GM12801 (cell line): ENCODE data around the gene NIM1K.

Experiments used
- TF ChIP-seq, protein P1 (sequence below): IDR thresholded peaks from one replicate; pipeline ENCODE4 v1.5.1; 2011; ENCODE audit warnings: control low read depth; ENCODE audit not compliant: insufficient read length; ENCODE audit errors: extremely low read depth

NIM1K gene

DNA sequence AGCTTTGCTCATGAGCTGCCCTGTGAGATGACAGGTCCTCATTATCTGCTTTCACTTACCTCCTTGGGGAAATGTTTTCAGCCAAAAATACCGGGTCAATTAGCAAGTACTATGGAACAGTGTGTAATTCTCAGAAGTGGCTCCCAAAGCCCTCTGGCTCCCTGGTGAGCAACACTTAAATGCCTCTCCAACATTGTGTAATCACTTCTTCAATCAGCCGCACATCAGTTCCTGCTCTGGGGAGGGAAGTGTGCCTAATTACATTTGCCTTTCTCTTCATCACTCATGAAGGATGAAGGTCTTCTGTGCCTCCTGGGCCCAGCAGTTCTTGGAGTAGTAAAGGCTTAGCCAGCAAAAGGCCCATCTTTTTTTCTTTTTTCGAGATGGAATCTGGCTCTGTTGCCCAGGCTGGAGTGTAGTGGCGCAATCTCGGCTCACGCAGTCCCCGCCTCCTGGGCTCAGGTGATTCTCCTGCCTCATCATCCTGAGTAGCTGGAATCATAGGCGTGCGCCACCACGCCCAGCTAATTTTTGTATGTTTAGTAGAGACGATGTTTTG lies 23.1 kb downstream of the NIM1K start:
- TF ChIP-seq, protein P1, sequence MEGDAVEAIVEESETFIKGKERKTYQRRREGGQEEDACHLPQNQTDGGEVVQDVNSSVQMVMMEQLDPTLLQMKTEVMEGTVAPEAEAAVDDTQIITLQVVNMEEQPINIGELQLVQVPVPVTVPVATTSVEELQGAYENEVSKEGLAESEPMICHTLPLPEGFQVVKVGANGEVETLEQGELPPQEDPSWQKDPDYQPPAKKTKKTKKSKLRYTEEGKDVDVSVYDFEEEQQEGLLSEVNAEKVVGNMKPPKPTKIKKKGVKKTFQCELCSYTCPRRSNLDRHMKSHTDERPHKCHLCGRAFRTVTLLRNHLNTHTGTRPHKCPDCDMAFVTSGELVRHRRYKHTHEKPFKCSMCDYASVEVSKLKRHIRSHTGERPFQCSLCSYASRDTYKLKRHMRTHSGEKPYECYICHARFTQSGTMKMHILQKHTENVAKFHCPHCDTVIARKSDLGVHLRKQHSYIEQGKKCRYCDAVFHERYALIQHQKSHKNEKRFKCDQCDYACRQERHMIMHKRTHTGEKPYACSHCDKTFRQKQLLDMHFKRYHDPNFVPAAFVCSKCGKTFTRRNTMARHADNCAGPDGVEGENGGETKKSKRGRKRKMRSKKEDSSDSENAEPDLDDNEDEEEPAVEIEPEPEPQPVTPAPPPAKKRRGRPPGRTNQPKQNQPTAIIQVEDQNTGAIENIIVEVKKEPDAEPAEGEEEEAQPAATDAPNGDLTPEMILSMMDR = no peak

DNA sequence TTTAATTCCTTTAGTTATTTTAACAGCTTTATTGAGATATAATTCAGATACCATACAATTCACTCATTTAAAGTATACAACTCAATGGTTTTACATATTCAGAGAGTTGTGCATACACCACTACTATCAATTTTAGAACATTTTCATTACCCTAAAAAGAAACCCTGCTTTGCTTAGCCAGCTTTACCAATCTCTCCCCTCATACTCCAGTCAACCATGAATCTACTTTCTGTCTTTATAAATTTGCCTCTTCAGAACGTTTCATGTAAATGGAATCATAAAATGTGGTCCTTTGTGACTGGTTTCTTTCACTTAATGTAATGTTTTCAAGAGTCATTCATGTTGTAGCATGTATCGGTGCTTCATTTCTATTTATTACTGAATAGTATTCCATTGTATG lies 24.9 kb downstream of the NIM1K start:
- TF ChIP-seq, protein P1 = no peak

DNA sequence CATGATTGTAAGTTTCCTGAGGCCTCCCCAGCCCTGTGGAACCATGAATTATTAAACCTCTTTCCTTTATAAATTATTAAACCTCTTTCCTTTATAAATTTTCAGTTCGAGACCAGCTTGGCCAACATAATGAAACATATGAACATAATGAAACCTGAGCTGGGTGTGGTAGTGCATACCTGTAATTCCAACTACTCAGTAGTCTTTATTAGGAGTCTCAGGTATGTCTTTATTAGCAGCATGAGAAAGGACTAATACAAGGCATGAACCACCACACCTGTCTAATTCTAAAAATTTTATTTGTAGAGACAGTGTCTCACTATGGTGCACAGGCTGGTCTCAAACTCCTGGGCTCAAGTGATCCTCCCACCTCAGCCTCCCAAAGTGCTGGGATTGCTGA lies 27.1 kb downstream of the NIM1K start:
- TF ChIP-seq, protein P1 = no peak

DNA sequence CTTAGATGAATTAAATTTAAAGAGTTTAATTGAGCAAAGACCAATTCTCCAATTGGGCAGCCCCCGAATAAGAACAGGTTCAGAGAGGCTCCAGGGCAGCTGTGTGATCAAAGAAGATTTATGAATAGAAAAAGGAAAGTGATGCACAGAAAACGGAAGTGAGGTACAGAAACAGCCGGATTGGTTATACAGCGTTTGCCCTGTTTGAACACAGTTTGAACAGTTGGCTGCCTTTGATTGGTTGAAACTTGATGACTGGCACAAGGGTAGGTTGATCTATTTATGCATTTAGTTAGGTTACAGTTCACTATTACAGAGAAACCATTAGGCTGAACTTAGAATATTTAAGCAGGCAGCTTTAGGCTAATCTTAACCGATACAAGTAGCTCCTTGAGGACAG lies 29.5 kb downstream of the NIM1K start:
- TF ChIP-seq, protein P1 = no peak

DNA sequence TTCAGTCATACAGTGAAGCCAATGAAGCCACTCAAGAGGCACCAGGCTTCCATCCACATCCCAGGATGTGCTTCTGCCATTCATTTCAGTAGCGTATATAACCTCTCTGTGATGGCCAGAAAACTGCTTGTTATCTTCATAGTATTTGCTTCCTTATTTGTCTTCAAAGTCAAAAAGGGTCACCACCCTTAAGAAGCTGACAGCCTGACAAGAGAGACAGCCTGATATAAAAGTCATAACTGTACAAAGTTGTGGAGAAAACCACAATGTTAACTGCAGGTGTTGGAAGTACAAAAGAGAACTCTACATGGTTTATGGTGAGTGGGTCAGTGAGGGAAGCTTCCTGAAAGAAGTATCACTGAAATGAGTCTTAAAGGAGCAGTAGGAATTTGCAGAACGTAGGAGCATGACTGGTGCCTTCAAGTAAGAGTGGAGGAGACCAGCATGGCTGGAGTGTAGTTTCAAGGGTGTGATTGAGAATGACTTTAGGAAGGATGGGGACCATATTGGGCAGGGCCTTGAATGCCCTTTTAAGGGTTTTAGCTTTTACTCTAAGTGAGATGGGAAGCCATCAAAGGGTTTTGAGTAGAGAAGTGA lies 33.7 kb downstream of the NIM1K start:
- TF ChIP-seq, protein P1 = no peak

DNA sequence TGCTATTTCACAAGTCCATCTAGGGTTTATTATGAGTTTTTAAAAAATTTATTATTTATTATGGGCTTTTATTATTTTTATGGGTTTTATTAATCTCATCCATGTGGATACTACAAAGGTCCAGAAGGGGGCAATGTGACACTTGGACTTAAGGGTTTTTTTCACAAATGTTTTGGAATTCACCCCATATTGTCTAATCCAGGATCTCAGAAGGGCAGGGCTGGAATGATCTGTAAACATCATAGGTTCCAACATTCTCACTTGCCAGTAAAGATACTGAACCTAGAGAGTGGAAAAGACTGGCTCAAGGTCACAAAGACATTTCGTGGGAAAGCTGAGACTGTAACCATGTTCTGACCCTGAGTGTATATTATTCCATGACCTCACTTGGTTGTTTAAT lies 35.6 kb downstream of the NIM1K start:
- TF ChIP-seq, protein P1 = no peak

DNA sequence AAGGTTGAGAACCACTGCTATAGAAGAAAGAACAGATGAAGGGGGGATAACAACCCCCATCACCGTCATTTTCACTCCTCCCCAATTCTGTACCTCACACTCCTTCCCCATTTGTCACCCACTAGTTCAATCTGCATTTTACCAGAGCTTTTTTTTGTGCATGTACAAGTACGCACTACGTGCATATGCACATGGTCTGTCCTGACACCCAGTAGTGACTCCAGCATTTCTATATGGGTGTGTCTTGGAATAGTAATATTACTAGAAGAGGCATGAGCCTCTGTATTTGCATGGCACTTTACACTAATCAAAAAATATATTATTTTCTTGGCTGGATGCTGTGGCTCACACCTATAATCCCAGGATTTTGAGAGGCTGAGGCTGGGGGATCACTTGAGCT lies 38.7 kb downstream of the NIM1K start:
- TF ChIP-seq, protein P1 = no peak
